ENCODE measurements around the gene PCDHGA8.

- TF ChIP-seq POLR2A (IDR thresholded peaks at IDR 0.05) (no peak), CTCF (IDR thresholded peaks at IDR 0.05) (no peak)
Measured at GRCh38 chr5:141371572-141372475, 20.6 kb upstream of the PCDHGA8 start.

Data from uterus (tissue), 2 donors.